Ureter (tissue), 1 donor: Measurements from ENCODE around the gene KHDC1. TPM values are rescaled to one million over a fixed set of nuclear protein-coding genes. Genes with fewer than 3 reads are reported as not detected.
"Not testable (repeated sequence)": the region's sequence is repeated elsewhere in the genome, so short reads cannot be mapped to it uniquely, and the experiment has no call there.

Experiments used
- DNase-seq: peaks from one replicate; pipeline ENCODE4 v3.0.0-alpha.2; 2020; ENCODE audit warnings: low spot score
- total RNA-seq: library from RNA; stranded (reverse); gene quantifications from one replicate; pipeline ENCODE4 v1.2.4, GENCODE V29; 2023
- donor health status: DM: yes; HTN: yes; CAD: no.

KHDC1 gene, protein sequence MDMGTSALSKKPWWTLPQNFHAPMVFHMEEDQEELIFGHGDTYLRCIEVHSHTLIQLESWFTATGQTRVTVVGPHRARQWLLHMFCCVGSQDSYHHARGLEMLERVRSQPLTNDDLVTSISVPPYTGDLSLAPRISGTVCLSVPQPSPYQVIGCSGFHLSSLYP
- 1.5 TPM for total RNA-seq

DNA sequence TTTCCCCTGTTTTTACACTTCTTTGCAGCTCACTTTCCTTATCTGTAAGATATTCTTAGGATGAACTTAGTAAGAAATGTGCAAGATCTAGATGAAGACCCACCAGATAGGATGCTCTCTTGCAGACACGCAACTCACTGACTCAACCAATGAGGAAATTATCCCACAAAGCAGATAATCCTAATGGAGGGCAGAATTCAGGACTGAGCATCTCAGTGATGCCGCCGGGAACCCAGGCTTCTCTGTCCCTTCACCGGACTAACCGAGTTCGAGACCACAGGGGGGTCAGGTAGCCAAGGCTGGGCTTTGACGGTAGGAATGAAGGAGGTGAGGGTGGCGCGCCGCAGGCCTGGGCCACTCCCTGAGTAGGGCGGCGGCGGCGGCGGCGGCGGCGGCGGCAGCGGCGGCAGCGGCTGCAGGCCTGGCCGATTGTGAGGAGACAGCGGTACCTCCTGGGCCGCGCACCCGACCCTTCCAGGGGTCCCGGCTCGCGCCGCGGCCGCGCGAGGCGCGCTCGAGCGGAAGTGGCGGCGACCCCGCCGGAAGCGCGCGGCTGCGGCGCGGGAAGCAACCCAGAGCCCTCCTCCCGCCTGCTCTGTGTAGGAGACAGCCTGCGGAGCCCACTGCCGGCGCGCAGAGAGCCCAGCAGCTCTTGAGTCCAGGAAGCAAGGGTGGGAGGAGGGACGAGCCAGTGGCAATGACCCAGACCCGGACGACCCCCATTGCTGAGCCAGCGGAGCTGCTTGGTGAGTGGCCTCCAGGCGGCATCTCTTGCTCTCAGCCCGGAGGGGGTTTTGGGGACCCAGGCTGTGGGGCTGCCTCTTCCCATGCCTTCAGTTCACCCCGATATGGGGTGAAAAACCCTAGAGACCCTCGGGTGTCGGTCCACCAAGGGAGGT is at the start of gene KHDC1:
KHDC1 (minus strand) TSS at position 526 of the 899 bp plus-strand sequence. CDS start 20,679 bp downstream, outside the sequence.
- peak; percentile 45 for DNase-seq

DNA sequence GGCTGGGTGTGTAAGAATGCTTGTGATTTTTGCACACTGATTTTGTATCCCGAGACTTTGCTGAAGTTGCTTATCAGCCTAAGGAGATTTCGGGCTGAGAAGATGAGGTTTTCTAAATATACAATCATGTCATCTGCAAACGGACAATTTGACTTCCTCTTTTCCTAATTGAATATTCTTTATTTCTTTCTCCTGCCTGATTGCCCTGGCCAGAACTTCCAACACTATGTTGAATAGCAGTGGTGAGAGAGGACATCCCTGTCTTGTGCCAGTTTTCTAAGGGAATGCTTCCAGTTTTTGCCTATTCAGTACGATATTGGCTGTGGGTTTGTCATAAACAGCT is 47.5 kb upstream of the KHDC1 start:
- DNase-seq, result not testable (repeated sequence)

DNA sequence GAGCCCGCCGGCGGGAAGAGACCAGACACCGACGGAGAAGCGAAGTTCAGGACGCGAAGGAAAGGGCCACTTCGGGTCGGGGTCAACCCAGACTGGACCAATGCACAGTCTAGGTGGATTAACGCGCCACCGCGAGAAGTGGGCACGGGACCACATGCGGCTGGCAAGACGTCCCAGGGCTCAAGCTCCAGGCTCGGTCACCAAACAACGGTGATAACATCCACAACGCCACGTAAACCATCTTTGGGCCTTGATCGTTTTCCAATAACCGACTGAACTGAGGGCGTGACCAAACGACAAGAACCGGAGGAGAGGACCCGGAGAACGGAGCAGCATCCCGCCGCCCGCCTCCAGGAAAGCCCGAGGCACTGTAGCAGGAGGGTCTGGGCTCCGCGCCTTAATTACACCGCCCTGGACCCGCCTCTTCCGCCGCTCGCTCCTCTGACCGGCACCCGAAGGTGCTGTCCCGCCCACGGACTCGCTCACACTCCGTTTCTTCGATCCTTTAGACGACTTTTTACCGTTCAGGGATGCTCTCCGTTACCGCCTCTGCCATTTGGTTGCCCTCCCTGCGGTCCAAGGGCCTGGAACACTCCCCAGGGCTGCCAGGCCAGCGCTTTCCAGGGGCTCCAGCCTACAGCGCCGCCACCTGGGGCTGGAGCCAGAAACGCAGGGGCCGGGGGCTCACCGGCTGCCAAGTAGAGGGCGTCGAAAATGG is 46.9 kb upstream of the KHDC1 start:
- DNase-seq, result peak; percentile 55

DNA sequence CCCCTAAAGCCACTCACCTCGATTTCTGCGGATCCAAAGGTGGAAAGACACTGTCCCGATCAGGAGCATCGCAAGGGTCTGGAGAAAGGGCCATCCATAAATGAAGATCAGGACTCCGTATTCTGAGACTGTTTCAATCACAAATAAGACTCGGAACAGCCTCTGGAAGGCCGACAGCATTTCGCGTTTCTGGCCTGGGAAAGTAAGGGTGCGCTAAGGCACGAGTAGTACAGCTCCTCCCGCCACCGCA is 46.5 kb upstream of the KHDC1 start:
- no peak for DNase-seq

DNA sequence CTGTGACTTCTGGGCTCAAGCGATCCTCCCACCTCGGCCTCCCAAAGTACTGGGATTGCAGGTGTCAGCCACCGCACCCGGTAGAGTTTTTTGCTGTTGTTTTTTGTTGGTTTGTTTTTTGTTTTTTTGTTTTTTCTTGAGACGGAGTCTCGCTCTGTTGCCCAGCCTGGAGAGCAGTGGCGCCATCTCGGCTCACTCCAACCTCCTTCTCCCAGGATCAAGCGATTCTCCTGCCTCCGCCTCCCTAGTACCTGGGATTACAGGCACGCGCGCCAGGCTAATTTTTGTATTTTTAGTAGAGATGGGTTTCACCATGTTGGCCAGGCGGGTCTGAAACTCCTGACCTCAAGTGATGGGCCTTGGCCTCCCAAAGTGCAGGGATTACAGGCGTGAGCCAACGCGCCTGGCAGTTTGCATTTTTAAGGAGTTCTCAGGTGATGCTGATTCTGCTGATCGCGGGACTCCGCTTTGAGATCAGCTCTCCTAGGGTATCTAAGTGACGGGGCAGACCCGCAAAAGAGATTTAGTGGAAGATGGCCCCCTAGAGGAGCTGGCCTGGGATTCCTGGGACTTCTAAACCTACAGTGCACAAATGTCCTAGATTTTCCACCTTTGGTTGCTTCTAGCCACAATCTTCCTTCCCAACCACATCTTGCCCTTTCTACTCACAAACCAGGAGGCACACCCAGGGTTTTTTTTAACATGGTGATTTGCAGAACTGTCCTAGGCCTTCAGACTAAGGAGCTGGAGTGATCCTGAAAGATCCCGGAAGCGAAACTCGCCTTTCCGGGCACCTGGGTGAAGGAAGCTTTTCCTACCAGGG is 45.9 kb upstream of the KHDC1 start:
- no peak for DNase-seq

DNA sequence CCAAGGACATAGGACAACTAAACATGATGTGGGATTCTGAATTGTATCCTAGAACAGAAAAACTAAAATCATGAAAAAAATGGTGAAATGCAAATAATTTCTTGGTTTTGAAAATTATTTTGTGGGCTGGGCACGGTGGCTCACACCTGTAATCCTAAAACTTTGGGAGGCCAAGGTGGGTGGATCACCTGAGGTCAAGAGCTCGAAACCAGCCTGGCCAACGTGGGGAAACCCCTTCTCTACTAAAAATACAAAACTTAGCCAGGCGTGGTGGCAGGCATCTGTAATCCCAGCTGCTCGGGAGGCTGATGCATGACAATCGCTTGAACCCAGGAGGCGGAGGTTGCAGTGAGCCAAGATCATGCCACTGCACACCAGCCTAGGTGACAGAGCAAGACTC is 40.8 kb upstream of the KHDC1 start:
- not testable (repeated sequence) for DNase-seq

DNA sequence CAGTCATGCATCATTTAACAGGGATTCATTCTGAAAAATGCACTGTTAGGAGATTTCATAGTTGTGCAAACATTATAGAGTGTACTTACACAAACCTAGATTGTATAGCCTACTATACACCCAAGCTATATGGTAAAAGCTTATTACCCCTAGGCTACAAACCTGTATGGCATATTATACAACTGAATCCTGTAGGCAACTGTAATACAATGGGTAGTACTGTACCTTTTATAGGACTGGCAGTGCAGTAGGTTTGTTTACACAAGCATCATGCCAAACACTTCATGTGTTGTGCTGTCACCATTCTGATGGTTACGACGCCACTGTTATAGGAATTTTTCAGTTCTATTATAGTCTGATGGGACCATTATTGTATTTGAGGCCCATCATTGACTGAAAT is 39.3 kb upstream of the KHDC1 start:
- no peak for DNase-seq

DNA sequence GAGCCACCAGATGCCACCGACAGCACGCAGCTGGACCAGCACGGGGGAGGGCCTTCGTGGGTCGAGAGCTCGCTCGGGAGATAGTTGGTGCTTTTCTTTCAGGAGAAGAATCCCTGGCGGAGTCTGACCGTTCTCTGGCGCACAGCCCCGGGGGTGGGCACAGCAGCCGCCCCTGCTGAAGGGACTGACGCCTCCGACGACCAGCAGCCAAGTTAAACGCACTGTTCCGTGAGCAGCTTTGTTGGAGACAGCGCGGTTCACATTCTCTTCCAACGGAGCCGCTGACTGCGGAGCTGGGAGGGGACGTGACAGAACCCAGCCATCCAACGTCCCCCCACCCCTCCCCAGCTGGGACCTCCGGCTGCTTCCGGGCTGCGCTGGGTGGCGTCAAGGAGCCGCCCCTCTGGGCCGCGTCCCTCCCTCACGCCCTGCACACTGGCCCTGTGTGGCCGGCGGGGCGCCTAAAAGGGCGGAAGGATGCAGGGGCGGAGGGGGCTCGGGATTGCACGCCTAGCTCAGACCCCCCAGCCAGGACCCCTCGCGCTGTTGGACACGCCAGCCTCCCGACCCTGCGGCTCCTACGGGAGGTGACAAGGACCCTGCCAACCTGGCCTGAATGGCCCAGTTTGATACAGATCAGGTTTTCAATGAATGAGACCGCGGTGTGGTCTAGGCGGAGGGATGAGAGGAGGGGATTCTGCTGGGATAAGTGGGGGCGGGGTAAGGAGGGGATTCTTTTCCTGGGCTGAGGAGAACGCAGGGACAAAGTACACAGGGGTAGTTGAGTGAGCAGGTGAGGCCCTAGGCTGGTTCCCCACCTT is 36.4 kb upstream of the KHDC1 start:
- no peak for DNase-seq

DNA sequence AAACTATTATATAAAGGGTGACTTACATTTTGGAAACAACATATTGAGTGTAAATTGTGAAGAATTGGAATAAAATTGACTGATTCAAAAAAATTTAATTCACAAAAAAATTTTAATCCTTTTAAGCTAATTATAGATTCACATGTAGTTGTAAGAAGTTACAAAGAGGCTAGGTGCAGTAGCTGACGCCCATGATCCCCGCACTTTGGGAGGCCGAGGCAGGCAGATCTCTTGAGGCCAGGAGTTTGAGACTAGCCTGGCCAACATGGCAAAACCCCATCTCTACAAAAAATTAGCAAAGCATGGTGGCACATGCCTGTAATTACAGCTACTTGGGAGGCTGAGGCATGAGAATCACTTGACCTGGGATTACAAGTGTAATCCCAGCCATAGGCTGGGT is 30.3 kb upstream of the KHDC1 start:
- no peak for DNase-seq

DNA sequence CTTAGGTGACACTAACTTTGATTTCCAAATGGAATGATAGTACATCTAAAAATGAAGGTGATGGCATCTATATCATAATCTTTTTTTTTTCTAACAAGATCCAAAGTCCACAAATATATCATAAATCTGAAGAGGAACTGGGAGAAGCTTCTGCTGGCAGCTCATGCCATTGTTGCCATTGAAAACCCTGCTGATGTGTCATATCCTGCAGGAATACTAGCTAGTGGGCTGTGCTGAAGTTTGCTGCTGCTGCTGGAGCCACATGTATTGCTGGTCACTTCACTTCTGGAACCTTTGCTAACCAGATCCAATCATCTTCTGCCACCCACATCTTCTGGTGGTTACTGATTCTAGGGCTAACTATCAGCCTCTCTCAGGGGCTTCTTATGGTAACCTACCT is 27.4 kb upstream of the KHDC1 start:
- no peak for DNase-seq

DNA sequence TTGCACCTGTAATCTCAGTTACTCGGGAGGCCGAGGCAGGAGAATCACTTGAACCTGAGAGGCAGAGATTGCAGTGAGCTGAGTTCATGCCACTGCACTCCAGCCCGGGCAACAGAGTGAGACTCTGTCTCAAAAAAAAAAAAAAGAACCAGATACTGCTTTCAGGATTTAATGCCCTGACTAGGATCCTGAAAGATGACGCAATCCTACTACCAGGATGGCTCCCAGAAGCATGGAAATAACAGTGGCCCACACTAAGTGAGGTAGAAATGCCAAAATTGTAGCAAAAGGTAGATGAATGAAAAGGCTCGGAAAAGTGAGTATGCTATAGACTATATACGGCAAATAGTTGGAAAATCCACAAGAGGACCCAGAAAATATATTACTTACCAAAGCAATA is 23.8 kb upstream of the KHDC1 start:
- DNase-seq, result no peak

DNA sequence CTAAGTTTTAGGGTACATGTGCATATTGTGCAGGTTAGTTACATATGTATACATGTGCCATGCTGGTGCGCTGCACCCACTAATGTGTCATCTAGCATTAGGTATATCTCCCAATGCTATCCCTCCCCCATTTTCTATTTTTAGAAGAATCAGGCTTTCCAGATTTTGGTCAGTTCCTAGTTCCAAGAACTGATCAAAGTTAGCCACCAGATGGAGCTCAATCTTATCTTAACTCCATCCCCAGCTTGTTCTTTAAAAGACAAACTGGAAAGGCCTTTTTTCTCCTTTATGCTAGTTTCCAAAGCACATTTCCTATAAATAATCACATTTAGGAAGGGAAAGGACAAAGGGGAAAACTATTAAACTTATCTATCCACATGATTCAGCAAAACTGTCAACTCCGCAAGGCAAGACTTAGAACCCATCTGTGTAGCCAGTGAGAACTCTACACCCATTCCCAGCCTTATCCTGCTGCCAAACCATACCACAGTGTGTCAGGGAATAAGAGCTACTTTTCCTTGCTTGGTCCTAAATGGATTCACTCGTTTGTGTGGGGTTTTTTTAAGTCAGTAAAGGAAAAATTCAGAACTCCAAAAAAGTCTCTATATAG is 22.8 kb upstream of the KHDC1 start:
- no peak for DNase-seq

DNA sequence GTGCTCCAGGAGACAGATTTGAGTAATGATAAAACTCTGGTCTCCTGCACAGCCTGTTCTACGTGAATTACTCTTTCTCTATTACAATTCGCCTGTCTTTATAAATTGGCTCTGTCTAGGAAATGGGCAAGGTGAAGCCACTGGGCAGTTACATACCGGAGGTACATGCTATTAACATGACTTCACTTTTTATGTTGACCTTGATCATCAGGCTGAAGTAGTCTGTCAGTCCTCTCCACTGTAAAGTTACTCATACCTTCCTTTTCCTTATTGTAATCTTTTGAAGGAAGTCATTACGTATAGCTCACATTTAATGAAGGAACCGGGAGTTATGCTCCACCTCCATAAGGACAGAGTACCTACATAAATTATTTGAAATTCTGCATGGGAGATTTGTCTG is 19.9 kb upstream of the KHDC1 start:
- DNase-seq, result no peak

DNA sequence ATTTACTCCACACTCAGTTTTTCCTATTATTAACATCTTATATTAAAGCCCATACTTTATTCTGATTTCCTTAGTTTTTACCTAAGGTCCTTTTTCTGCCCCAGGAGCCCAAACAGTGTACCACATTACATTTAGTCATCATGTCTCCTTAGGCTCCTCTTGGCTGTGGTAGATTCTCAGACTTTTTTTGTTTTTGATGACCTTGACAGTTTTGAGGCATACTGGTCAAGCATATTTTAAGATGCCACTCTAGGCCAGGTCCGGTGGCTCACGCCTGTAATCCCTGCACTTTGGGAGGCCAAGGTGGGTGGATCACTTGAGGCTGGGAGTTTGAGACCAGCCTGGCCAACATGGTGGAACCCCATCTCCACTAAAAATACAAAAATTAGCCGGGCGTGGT is 18.7 kb upstream of the KHDC1 start:
- not testable (repeated sequence) for DNase-seq

DNA sequence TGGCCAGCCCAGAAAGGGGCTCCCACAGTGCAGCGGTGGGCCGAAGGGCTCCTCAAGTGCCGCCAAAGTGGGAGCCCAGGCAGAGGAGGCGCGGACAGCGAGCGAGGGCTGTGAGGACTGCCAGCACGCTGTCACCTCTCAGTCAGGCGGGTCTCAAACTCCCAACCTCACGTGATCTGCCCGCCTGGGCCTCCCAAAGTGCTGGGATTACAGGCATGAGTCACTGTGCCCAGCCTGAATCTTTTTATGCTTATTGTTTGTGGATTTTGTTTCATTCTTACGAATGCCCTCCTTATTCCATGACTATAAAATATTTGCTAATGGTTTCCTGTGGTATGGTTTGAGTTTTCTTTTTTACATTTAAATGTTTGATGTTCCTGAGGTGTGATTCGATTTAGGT is 6.3 kb upstream of the KHDC1 start:
- not testable (repeated sequence) for DNase-seq

DNA sequence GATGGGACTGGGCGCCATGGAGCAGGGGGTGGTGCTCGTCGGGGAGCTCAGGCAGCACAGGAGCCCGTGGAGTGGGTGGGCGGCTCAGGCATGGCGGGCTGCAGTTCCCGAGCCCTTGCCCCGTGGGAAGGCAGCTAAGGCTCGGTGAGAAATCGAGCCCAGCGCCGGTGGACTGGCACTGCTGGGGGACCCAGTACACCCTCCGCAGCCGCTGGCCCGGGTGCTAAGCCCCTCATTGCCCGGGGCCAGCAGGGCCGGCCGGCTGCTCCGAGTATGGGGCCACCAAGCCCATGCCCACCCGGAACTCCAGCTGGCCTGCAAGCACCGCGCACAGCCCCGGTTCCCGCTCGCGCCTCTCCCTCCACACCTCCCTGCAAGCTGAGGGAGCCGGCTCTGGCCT is 5.9 kb upstream of the KHDC1 start:
- DNase-seq, result not testable (repeated sequence)

DNA sequence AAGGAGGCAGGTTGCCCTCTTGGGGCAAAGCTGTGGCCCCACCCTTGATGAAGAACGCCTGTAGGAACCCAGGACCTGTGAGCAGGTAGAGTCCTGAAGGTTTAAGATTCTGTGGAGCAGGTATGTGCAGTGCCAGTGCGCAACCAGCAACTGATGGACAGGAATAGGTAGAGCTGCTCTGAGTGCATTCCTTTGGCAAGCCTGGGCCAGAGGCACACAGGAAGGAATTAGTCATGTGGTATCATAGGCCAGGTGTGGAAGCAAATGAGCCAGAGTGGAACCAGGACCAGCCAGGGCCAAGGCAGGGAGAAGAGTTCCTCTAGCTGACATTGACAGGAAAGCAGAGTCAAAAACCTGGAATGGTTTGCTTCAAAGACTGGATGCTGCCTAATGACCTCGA is 1.4 kb upstream of the KHDC1 start:
- peak; percentile 54 for DNase-seq

DNA sequence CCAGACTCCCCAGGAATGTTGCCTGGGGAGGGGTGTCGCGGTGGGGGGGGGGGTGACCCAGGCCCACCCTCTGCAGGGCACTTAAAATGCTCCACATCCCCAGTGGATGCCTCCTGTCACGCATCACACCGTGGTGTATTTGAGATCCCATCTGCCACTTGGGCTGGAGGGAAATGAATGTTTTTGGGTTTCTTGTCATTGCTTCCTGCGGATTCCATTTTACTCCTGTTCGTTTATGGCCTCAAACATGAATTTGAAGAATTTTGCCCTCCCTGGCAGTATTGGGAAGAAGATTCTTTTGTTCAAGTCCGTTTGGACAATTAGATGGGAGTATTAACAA is 544 bp upstream of the KHDC1 start:
- DNase-seq, result no peak

DNA sequence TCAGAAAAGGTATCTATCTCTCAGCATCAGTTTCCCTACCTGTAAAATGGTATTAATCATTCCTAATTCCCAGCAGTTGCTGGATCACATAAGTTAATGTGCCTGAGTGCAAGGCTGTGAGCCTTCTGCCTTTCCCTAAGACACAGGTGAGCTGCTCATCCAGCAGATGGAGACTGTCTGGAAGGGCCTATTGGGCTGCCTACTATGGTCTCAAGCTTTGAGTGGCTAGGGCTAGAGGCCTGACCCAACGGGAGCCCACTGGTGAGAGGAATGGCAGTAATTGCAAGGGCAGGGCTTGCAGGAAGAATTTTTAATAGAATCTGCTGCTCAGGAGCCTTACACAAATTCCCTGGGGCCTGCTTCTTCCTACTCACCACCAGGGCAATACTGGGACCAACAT is 4.3 kb downstream of the KHDC1 start:
- no peak for DNase-seq

DNA sequence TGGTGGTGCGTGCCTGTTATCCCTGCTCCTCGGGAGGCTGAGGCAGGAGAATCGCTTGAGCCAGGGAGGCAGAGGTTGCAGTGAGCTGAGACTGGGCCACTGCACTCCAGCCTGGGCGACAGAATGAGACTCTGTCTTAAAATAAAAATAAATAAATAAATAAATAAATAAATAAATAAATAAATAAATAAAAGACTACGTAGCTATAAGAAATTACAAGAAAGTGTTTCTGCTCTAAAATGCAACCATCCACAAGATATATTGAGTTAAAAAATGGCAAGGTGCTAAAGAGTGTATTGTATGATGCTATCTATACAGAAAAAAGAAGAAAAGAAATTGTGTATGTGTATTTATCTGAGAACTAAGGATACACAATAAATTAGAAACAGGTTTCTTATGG is 8.7 kb downstream of the KHDC1 start:
- DNase-seq, result not testable (repeated sequence)

DNA sequence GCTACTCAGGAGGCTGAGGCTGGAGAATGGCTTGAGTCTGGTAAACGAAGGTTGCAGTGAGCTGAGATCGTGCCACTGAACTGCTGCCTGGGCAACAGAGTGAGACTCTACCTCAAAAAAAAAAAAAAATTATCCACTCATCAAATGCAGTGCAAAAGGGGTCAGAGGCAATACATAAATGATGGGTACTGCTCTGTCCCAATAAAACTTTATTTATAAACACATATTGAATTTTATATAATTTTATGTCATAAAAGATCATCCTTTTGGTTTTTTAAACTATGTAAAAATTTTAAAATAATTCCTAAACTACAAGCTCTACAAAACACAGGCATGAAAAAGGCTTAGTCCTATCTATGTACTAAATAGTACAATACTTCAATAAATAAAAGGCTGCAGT is 10.3 kb downstream of the KHDC1 start:
- no peak for DNase-seq
